Measurements from ENCODE around the gene THAP9. TPM values are rescaled to one million over a fixed set of nuclear protein-coding genes. Genes with fewer than 3 reads are reported as not detected.

The THAP9 gene
- total RNA-seq, 1 experiment from 2014 or later: 7.9 TPM

- H3K27ac Mint-ChIP-seq (ENCODE audit: unreplicated experiment): no peak overlapping the region
- no TSS peak for BruUV-seq (replicated peaks)
- TF ChIP-seq CTCF (IDR thresholded peaks at IDR 0.05; ENCODE audit: insufficient read depth in 1 of 2, low read depth in 1 of 2, low read length in 1 of 2, severe bottlenecking in 1 of 2, unreplicated experiment in 1 of 2): no peak
Observed at GRCh38 chr4:82934441-82934840, 33.9 kb downstream of the THAP9 start.

GRCh38 chr4:82939414-82939813 lies 38.9 kb downstream of the THAP9 start:
- Histone ChIP-seq H3K36me3 (ENCODE audit: control insufficient read depth, insufficient read depth, low read length) (0 out of 2 replicates have a peak, but pooled peaks cover 1% of the 10 kb centered on the region), H3K9me3 (no peaks in the 10 kb centered on the region), H3K4me3 (ENCODE audit: low read depth, low read length) (no peak overlapping the region), H3K27me3 (replicated peaks; ENCODE audit: control insufficient read depth, insufficient read depth, low read length) (no peaks in the 10 kb centered on the region), H3K4me1 (no peaks in the 10 kb centered on the region)
- Mint-ChIP-seq H3K36me3 (ENCODE audit: insufficient read depth, unreplicated experiment) (peaks cover 33% of the 10 kb centered on the region), H3K9me3 (ENCODE audit: unreplicated experiment) (no peaks in the 10 kb centered on the region), H3K27ac (ENCODE audit: unreplicated experiment) (no peak overlapping the region), H3K27me3 (ENCODE audit: insufficient read depth, unreplicated experiment) (no peaks in the 10 kb centered on the region), H3K4me3 (ENCODE audit: unreplicated experiment) (no peak overlapping the region), H3K4me1 (ENCODE audit: low read depth, unreplicated experiment) (peaks cover 13% of the 10 kb centered on the region)
- CTCF ChIA-PET: no interaction called here
- intact Hi-C loops (cut with micrococcal nuclease; ENCODE audit: unreplicated experiment): no loop called here
- no peak for DNase-seq
- no TSS peak for BruUV-seq (replicated peaks)
- TF ChIP-seq CTCF (IDR thresholded peaks at IDR 0.05; ENCODE audit: insufficient read depth in 1 of 2, low read depth in 1 of 2, low read length in 1 of 2, severe bottlenecking in 1 of 2, unreplicated experiment in 1 of 2): no peak
- POLR2A ChIA-PET: no interaction called here

More at GRCh38 chr4:82934441-82934840, 33.9 kb downstream of the THAP9 start:
- Histone ChIP-seq H3K4me3 (ENCODE audit: low read depth, low read length) (no peak overlapping the region), H3K36me3 (ENCODE audit: control insufficient read depth, insufficient read depth, low read length) (0 out of 2 replicates have a peak, but pooled peaks cover 1% of the 10 kb centered on the region), H3K27me3 (replicated peaks; ENCODE audit: control insufficient read depth, insufficient read depth, low read length) (no peaks in the 10 kb centered on the region), H3K4me1 (no peaks in the 10 kb centered on the region), H3K9me3 (no peaks in the 10 kb centered on the region)
- ChIA-PET POLR2A (no interaction called here), CTCF (no interaction called here)
- H3K27me3 Mint-ChIP-seq (ENCODE audit: insufficient read depth, unreplicated experiment): no peaks in the 10 kb centered on the region
- H3K4me1 Mint-ChIP-seq (ENCODE audit: low read depth, unreplicated experiment): no peaks in the 10 kb centered on the region
- no peak for DNase-seq
- intact Hi-C loops (cut with micrococcal nuclease; ENCODE audit: unreplicated experiment): no loop called here
- H3K4me3 Mint-ChIP-seq (ENCODE audit: unreplicated experiment): no peak overlapping the region
- H3K36me3 Mint-ChIP-seq (ENCODE audit: insufficient read depth, unreplicated experiment): peaks cover 45% of the 10 kb centered on the region
- no peaks in the 10 kb centered on the region for H3K9me3 Mint-ChIP-seq (ENCODE audit: unreplicated experiment)

GRCh38 chr4:82947498-82947897 lies 47.0 kb downstream of the THAP9 start:
- no peak overlapping the region for H3K4me3 Mint-ChIP-seq (ENCODE audit: unreplicated experiment)
- ChIA-PET POLR2A (no interaction called here), CTCF (no interaction called here)
- BruUV-seq (replicated peaks): no TSS peak
- intact Hi-C loops (cut with micrococcal nuclease; ENCODE audit: unreplicated experiment): no loop called here
- no peak for DNase-seq
- Histone ChIP-seq H3K36me3 (ENCODE audit: control insufficient read depth, insufficient read depth, low read length) (no peaks in the 10 kb centered on the region), H3K4me3 (ENCODE audit: low read depth, low read length) (no peak overlapping the region), H3K27me3 (replicated peaks; ENCODE audit: control insufficient read depth, insufficient read depth, low read length) (no peaks in the 10 kb centered on the region), H3K4me1 (no peaks in the 10 kb centered on the region), H3K9me3 (no peaks in the 10 kb centered on the region)
- H3K9me3 Mint-ChIP-seq (ENCODE audit: unreplicated experiment): no peaks in the 10 kb centered on the region
- H3K36me3 Mint-ChIP-seq (ENCODE audit: insufficient read depth, unreplicated experiment): no peaks in the 10 kb centered on the region
- TF ChIP-seq CTCF (IDR thresholded peaks at IDR 0.05; ENCODE audit: insufficient read depth in 1 of 2, low read depth in 1 of 2, low read length in 1 of 2, severe bottlenecking in 1 of 2, unreplicated experiment in 1 of 2): no peak
- H3K27ac Mint-ChIP-seq (ENCODE audit: unreplicated experiment): no peak overlapping the region
- no peaks in the 10 kb centered on the region for H3K27me3 Mint-ChIP-seq (ENCODE audit: insufficient read depth, unreplicated experiment)
- no peaks in the 10 kb centered on the region for H3K4me1 Mint-ChIP-seq (ENCODE audit: low read depth, unreplicated experiment)
